Kidney (tissue), 14 donors: Measurements from ENCODE around the gene FBXL14. TPM values are rescaled to one million over a fixed set of nuclear protein-coding genes. Genes with fewer than 3 reads are reported as not detected.

Experiments
- DNase-seq, 5 donors: peaks; one replicate each; pipeline ENCODE4 v3.0.0-alpha.2; 2013 to 2020
- FAIRE-seq: peaks from 2 replicates; lab custom pipeline; 2012; peaks lifted over from hg19 to GRCh38; lab: Jason Lieb, UNC
- H3K27ac ChIP-seq, 2 donors: one replicate each; pipeline ENCODE4 v1.7.0; 2013; ENCODE audit warnings: low read depth in 2 of 2, low read length in 2 of 2, inconsistent platforms in 1 of 2
- H3K27me3 ChIP-seq: one replicate; pipeline ENCODE4 v1.7.1; 2013; ENCODE audit warnings: low read length, inconsistent platforms; ENCODE audit not compliant: control insufficient read depth, insufficient read depth
- H3K36me3 ChIP-seq, 3 donors: one replicate each; pipeline versions ENCODE4 v1.7.0 to v1.7.1; 2013; ENCODE audit warnings: low read length in 3 of 3, control low read depth in 1 of 3, inconsistent platforms in 1 of 3; ENCODE audit not compliant: insufficient read depth in 3 of 3, control insufficient read depth in 2 of 3
- H3K4me1 ChIP-seq, 3 donors: one replicate each; pipeline versions ENCODE4 v1.7.0 to v1.7.1; 2013; ENCODE audit warnings: low read length in 3 of 3, inconsistent platforms in 1 of 3, low read depth in 1 of 3; ENCODE audit not compliant: control insufficient read depth in 2 of 3, insufficient read depth in 2 of 3
- H3K4me3 ChIP-seq, 3 donors: one replicate each; pipeline versions ENCODE4 v1.7.0 to v1.8.1; 2013; ENCODE audit warnings: low read length in 3 of 3, control low read depth in 1 of 3, inconsistent platforms in 1 of 3
- H3K9ac ChIP-seq, 3 donors: one replicate each; pipeline versions ENCODE4 v1.7.0 to v1.7.1; 2013; ENCODE audit warnings: low read length in 3 of 3, control low read depth in 1 of 3, inconsistent platforms in 1 of 3
- H3K9me3 ChIP-seq, 3 donors: one replicate each; pipeline versions ENCODE4 v1.7.0 to v1.7.1; 2013; ENCODE audit warnings: low read length in 3 of 3, control low read depth in 1 of 3, inconsistent platforms in 1 of 3; ENCODE audit not compliant: control insufficient read depth in 2 of 3, insufficient read depth in 1 of 3
- intact Hi-C: fragments of 100-400 bp; cut with DNase I; formaldehyde crosslinking; loops from one replicate; pipeline ENCODE4 v1.11.1; 2022
- polyA plus RNA-seq: library from polyadenylated mRNA; stranded (reverse); fragments of 350-450 nt; fragmentation: Illumina TruSeq; extraction: RNeasy Lipid Tissue Mini Kit (QIAGEN cat#74804); gene quantifications from one replicate; pipeline ENCODE4 v1.2.3, GENCODE V29; 2014; ENCODE audit warnings: low read depth, low replicate concordance; ENCODE audit not compliant: insufficient read depth
- total RNA-seq: library from RNA; stranded (reverse); fragmentation: NEBNext Ultra II Directional; extraction: Animal tissue kit (Norgen Biotek cat#: 25700); gene quantifications from one replicate; pipeline ENCODE4 v1.2.1, GENCODE V29; 2021
- TF ChIP-seq, protein P1 (sequence below): IDR thresholded peaks from 3 replicates; pipeline ENCODE4 v1.5.1; 2012; ENCODE audit warnings: mild to moderate bottlenecking, moderate library complexity, borderline replicate concordance; ENCODE audit not compliant: insufficient read depth; ENCODE audit errors: extremely low read depth
- donor health status: control.
- donor health status: control.
- donor health status: control.
- donor health status: control.
- donor health status: control.
- donor health status: DM: yes; HTN: yes; CAD: no.
- donor health status: Normal renal cell carcinoma (clear cell type).

FBXL14 gene
- total and polyA plus RNA-seq, 2 donors from 2014 or later = 5.3 to 17.9 TPM

DNA sequence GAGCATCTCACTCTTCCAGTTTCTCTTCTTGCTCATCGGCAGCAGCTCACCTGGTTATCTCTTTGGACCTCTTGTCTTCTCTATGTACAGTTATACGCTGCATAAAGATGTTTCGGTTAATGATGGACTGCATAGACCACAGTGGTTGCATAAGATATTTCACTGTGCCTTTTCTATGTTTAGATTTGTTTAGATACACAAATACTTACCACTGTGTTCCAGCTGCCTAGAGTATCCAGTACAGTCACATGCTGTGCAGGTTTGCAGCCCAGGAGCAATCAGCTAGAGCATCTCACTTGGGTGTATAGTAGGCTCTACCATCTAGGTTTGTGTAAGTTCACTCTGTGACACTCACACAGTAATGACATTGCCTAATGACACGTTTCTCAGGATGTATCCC, 57.6 kb downstream of the FBXL14 start:
- no peak for FAIRE-seq
- Histone ChIP-seq H3K9me3 (no peaks in the 10 kb centered on the region), H3K9ac (no peak overlapping the region), H3K36me3 (no peaks in the 10 kb centered on the region), H3K27me3 (peaks cover 2% of the 10 kb centered on the region), H3K27ac (no peak overlapping the region), H3K4me1 (no peaks in the 10 kb centered on the region), H3K4me3 (no peak overlapping the region)
- DNase-seq = no peak
- intact Hi-C loops = no loop called here
- TF ChIP-seq, protein P1, sequence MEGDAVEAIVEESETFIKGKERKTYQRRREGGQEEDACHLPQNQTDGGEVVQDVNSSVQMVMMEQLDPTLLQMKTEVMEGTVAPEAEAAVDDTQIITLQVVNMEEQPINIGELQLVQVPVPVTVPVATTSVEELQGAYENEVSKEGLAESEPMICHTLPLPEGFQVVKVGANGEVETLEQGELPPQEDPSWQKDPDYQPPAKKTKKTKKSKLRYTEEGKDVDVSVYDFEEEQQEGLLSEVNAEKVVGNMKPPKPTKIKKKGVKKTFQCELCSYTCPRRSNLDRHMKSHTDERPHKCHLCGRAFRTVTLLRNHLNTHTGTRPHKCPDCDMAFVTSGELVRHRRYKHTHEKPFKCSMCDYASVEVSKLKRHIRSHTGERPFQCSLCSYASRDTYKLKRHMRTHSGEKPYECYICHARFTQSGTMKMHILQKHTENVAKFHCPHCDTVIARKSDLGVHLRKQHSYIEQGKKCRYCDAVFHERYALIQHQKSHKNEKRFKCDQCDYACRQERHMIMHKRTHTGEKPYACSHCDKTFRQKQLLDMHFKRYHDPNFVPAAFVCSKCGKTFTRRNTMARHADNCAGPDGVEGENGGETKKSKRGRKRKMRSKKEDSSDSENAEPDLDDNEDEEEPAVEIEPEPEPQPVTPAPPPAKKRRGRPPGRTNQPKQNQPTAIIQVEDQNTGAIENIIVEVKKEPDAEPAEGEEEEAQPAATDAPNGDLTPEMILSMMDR = no peak

DNA sequence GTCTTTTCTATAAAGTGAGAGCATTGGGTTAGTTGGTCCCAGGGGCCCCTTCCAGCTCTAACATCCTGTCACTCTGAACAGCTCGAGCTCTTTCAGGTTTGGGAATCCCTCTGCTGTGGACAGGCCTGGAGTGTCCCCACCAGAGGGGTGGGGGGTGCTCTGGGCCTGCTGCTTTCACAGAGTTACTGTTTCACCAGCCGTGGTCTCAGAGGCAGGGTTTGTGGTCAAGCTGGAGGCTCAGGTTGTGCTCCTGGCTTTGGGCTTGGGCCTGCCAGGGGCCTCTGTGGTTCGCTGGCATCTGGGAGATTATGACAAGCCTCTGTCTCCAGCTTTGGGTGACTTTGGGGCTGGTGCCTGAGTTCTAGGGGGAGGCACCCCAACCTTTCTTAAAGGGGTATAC, 59.6 kb downstream of the FBXL14 start:
- no peaks in the 10 kb centered on the region for H3K27me3 ChIP-seq
- peaks cover 0 to 2% (median 0%) of the 10 kb centered on the region in 3 donors for H3K4me1 ChIP-seq
- H3K27ac ChIP-seq = no peak overlapping the region
- TF ChIP-seq, protein P1 = no peak
- no peak for DNase-seq
- H3K9me3 ChIP-seq = no peaks in the 10 kb centered on the region
- H3K36me3 ChIP-seq = no peaks in the 10 kb centered on the region
- H3K9ac ChIP-seq = no peak overlapping the region
- no peak for FAIRE-seq
- intact Hi-C loops = no loop called here
- no peak overlapping the region for H3K4me3 ChIP-seq

DNA sequence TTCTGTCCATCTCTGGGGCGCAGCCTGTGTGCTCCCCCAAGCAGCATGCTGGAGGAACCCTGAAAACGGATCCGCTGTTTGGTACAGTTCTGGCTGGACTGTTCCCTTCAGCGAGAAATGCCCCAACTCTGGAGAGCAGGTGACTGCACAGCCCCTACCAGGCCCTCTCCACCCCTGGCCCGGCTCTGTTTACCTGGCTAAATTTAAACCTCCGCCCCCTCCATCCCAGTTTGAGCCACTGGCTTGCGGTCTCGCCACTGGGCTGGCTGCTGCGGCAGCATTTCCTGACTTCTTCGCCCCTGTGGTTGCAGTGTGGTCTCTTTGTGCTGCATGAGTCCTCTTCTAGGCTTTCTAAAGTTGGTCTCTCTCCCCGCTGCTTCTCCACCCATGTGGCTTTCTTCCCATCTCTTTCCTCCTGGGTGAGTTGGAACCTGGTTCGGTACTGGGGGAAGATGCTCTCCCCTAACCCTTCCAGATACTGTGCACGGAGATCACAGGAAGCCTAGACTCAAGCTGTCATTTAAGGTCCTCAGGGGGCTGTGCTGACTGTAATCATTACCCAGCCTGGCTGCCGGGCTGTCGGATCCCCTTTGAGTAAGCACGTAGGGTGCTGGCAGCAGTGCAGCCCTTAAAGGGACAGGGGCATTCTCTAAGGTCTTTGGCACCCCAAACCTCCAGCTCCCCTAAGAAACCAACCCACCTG, 60.6 kb downstream of the FBXL14 start:
- Histone ChIP-seq H3K4me3 (no peak overlapping the region), H3K27ac (no peak overlapping the region), H3K9me3 (no peaks in the 10 kb centered on the region), H3K27me3 (peaks cover 3% of the 10 kb centered on the region), H3K9ac (no peak overlapping the region), H3K36me3 (no peaks in the 10 kb centered on the region), H3K4me1 (peaks cover 0 to 2% (median 0%) of the 10 kb centered on the region in 3 donors)
- DNase-seq (peak in 3 of 5 donors; percentile 33 to 50 (median 42)), FAIRE-seq (no peak)
- TF ChIP-seq, protein P1 = no peak
- intact Hi-C loops = no loop called here

DNA sequence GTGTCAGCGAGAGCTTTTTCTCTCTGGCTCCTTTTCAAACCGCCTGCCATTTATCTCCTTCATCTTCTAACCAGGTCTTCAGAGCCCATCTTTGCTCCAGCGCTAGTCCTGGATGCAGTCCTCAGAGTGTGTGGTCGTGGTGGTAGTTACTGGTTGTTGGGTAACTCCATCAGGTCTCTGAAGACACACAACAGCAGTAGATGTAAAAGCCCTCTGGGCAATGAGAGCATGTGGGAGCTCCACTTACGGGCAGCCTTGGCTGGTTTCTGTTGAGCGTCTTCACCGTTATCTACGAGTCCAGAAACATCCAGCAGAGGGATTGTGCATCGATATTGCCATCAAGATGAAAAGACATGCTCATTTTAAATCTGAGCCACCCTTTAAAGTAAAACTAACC, 61.2 kb downstream of the FBXL14 start:
- FAIRE-seq = no peak
- intact Hi-C loops = no loop called here

More for the DNA sequence above, 61.2 kb downstream of the FBXL14 start:
- Histone ChIP-seq H3K36me3 (no peaks in the 10 kb centered on the region), H3K4me1 (peaks cover 0 to 2% (median 0%) of the 10 kb centered on the region in 3 donors), H3K9ac (no peak overlapping the region), H3K9me3 (no peaks in the 10 kb centered on the region), H3K27me3 (peaks cover 3% of the 10 kb centered on the region), H3K4me3 (no peak overlapping the region), H3K27ac (no peak overlapping the region)
- DNase-seq = no peak
- TF ChIP-seq, protein P1 = no peak
